ENCODE results near the gene WDR70.

- TF ChIP-seq, protein P1, sequence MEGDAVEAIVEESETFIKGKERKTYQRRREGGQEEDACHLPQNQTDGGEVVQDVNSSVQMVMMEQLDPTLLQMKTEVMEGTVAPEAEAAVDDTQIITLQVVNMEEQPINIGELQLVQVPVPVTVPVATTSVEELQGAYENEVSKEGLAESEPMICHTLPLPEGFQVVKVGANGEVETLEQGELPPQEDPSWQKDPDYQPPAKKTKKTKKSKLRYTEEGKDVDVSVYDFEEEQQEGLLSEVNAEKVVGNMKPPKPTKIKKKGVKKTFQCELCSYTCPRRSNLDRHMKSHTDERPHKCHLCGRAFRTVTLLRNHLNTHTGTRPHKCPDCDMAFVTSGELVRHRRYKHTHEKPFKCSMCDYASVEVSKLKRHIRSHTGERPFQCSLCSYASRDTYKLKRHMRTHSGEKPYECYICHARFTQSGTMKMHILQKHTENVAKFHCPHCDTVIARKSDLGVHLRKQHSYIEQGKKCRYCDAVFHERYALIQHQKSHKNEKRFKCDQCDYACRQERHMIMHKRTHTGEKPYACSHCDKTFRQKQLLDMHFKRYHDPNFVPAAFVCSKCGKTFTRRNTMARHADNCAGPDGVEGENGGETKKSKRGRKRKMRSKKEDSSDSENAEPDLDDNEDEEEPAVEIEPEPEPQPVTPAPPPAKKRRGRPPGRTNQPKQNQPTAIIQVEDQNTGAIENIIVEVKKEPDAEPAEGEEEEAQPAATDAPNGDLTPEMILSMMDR (conservative IDR thresholded peaks at IDR 0.05) = no peak
- no peak for TF ChIP-seq EZH2 (IDR thresholded peaks at IDR 0.05; ENCODE audit: low read depth)
Observed at GRCh38 chr5:37641933-37642332, 262.8 kb downstream of the WDR70 start.

Data from PC-9 (cell line).